Measurements from ENCODE around the gene GMEB2.
"Not testable (repeated sequence)": the region's sequence is repeated elsewhere in the genome, so short reads cannot be mapped to it uniquely, and the experiment has no call there.

GMEB2 gene

DNA sequence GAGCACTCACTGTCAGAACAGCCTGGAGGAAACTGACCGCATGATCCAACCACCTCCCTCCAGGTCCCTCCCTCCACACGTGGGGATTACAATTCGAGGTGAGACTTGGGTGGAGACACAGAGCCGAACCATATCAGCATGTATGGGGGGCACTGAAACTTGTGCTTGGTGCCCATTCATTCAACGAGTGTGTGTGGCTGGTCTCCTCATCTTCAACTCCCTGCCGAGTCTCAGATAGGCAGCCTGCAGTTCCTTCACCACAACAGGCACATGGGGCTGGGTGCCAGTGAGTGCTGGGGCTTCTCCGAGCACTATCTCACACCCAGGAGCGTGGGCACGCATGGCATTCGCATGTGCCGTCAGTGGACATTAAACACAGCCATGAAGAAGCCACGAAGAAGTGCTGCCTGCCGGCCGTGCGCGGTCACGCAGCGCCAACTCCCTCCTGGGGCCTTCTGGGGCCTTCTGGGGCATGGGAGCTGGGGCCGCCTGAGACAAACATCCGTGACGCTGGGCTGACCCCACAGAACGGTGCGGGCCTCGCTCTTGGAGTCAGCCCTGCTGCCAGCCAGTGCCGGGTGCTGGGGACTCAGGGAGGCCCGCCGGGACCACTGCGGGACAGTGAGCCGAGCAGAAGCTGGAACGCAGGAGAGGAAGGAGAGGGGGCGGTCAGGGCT, 30.5 kb upstream of the GMEB2 start:
- DNase-seq (ENCODE audit: low read depth), result no peak

DNA sequence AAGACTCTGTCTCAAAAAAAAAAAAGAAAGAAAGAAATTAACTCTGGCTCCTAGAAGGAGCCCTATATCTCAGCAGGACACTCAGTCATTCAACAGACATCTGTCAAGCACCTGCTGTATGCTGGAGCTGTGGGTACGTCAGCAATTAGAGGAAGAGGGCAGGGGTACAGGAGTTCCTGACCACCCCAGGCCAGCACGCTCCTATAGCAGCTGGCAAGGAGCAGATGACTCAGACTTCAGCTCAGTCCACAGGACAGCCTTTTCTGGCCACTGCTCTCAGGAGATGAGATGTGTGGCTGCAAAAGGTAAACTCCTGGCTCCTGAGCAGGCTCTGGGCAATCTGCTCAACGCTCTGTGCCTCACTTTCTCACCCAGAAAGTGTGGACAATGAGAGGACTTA, 29.6 kb upstream of the GMEB2 start:
- DNase-seq (ENCODE audit: low read depth), result no peak

DNA sequence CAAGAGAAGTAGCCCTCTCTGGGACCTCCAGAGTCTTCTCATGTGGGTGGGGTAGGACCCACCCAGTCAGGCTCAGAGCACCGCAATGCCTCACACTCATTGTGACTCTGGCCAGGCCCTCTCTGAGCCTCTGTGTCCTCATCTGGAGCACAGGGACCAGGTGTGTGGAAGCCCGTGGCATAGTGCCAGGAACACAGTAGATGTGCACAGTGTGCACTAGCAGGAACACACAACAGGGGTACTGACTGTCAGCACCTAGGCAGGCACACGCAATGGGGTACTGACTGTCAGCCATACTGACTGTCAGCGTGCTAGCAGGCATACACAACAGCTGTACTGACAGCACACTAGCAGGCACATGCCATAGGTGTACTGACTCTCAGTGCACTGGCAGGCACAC, 28.3 kb upstream of the GMEB2 start:
- DNase-seq (ENCODE audit: low read depth), result no peak

DNA sequence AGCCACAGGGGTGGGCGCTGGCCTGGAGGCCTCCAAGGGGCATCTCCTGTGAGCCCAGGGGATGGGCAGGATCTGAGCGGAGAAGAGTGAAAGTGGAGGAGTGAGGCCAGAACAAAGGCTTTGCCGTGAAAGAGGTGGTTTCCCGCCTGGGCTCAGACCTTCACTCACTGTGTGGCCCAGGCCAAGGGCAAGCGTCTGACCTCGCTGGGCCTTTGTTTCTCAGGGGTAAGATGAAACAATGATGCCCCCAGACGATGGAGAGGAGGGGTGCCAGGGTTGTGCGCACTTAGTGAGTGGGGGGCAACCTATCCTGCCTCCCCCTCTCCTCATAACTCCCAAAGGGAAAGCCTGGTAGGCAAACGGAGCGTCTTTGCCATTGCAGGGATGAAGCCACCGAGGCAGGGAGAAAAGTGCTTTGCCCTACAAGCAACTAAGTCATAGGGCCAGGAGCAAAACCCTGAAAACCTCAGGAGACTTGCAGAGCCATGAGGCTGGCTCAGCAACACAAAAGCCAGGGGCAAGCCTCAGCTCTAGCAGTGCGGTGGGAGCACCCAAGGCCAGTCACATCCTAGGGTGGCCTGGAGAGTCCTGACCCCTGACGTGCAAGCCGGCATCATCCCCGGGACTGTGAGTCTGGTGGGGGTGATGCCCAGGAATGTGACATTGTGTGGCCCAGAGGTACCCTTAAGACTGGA, 27.2 kb upstream of the GMEB2 start:
- DNase-seq (ENCODE audit: low read depth), result no peak

DNA sequence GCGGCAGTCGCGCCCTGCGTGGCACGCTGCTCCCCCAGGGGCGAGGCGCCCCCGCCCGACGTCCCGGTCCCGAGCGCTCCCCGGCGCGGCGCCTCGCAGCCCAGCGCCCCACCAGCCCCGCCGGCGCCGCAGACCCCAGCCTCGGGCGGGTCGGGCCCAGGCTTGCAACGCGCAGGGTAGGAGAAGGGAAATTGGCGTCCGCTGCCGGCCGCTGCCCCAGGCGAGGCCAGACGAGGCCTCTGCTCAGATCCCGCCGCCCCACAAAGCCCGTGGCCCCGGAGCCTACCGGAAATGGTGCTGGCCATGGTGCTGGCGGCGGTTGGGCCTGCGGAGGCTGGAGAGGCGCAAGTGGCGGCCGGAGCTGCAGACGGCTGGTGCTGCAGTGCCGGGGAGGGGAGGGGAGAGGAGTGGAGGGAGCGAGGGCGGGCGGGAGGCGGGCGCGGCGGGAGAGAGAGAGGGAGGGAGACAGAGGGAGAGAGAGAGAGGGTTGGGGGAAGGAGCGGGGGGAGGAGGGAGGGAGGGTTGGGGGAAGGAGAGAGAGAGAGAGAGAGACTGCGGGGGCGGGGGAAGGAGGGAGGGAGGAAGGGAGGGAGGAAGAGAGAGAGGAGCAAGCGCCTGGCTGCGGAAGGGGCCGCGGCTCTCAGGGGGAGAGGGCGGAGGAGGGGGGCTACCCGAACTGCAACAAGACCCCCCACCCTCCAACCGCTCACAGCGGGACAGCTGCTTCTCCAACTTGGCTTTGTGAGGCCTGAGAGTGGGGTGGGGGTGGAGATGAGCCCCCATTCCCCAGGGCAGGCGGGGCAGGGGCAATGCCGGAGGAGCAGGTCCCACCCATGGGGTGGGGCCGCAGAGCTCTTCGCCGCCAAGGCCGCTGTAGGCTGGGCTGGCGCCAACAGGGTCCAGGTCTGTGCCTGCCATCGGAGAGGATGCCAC, 26.4 kb upstream of the GMEB2 start, which contains the start of gene STMN3:
STMN3 (minus strand) TSS at position 384 of the 933 bp plus-strand sequence; CDS start at position 305, 79 bp downstream.
- no peak for DNase-seq (ENCODE audit: low read depth)

DNA sequence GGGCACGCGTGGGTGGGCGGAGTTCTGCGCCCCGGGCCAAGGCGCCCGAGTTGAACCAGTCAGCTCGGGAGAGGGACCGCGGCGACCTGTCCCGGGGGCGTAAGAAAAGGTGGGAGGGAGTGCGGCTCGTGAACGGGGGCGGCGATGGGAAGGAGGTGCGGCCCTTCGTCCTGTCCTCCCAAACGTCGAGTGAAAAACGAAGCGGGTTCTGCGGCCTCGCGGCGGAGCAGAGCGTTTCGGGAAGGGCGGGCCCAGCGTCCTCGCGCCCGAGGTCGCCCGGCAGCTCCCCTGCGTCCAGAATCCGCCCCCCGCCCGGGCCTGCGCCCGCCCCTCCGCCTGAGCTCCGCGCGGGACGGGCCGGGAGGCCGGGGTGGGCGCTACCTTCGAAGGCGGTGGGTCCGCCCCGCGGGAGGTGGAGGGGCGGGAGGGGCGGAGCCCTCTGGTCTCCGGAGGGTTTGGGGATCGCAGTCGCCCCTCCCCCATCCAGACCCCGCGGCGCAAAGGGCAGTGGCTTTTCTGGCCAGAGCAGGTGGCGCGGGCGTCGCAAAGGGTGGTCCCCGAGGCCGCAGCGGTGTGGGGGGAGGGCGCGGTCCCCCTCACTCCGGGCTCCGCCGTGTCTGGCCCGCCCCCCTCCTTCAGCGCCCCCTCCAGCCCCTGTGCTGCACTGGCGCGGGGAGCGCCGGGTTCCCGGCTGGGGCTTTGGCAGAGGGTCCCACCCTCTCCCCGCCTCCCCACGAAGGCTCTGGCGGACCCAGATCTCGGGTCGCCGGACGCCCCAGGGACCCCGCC, 25.5 kb upstream of the GMEB2 start:
- no peak for DNase-seq (ENCODE audit: low read depth)

DNA sequence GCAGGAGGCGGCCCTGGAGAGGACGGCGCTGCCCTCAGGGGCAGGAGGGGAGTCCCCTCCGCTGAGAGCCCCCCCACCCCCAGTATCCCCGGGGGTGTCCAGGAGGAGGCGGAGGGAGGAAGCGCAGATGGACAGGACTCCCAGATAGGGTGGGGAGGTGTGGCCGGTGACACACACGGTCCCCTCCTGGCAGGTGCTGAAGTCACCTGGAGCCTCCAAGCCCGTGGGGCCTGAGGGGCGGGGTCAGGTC, 25.0 kb upstream of the GMEB2 start:
- no peak for DNase-seq (ENCODE audit: low read depth)

DNA sequence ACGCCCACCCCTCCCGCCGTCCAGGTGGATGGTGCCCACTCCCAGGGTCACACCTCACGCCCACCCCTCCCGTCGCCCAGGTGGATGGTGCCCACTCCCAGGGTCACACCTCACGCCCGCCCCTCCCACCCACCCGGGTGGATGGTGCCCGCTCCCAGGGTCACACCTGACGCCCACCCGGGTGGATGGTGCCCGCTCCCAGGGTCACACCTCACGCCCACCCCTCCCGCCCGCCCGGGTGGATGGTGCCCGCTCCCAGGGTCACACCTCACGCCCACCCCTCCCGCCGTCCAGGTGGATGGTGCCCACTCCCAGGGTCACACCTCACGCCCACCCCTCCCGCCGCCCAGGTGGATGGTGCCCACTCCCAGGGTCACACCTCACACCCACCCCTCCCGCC, 23.6 kb upstream of the GMEB2 start:
- DNase-seq (ENCODE audit: low read depth), result not testable (repeated sequence)

DNA sequence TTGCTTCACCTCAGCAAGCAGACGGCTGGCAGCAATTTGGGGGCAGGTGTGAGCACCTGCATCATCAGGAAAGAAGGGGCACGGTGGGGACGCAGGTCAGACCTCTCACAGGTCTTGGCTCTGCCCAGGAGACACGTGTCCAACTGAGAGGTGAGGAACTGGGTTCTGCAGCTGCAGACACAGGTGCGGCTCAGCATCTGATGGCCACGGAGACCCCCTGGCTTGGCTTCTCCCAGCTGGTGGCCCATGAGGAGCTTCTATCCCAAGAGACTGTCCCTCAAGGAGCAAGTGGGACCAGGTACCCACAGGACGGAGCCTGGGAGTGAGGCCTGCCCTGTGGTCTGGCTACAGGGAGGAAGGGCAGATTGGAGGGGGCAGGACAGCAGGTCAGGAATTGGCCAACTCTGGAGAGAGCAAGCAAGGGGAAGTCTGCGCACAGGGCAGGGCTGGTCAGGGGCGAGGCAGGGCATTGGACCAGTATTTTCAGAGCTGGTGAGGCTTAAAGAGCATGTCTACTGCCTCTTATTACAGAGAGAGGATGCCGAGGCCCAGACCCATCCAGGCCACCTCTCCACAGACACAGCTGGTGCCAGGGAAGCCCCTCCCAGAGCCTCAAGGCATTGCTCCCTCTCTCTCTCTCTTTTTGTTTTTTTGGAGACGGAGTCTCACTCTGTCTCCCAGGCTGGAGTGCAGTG, 22.1 kb upstream of the GMEB2 start:
- DNase-seq (ENCODE audit: low read depth), result no peak

DNA sequence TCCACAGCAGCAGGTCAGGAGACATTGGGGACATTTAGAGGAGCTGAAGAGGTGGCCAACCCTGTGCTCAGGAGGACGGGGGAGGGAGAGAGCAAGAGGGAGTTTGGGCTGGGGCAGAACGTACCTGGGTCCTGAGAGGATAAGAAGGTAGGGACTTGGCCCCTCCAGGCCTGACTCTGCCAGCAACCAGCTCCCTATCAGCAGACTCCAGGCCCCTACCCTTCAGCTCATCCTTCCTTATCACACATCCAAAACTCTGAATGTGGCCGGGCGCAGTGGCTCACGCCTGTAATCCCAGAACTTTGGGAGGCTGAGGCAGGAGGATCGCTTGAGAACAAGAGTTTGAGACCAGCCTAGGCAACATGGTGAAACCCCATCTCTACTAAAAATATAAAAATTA, 21.3 kb upstream of the GMEB2 start:
- DNase-seq (ENCODE audit: low read depth), result no peak

DNA sequence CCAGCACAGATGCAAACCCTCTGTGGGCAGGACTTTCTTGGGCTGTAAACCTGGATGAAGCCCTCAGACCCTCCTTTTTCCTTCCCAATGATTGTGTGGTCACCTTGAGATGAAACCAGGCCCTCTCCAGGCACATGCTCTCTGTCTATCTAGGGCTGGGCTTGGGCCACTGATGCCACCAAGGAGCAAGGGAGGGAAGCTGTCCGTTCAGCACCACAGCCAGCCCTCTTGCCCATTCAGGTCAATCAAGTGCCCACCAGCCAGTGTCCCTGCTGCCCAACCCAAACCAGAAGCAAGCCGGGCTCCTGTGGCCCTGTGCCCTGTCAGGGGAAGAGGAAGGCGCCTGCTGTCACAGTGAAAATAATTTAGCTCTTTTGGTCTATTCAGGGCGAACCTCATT, 18.3 kb upstream of the GMEB2 start:
- DNase-seq (ENCODE audit: low read depth), result no peak

DNA sequence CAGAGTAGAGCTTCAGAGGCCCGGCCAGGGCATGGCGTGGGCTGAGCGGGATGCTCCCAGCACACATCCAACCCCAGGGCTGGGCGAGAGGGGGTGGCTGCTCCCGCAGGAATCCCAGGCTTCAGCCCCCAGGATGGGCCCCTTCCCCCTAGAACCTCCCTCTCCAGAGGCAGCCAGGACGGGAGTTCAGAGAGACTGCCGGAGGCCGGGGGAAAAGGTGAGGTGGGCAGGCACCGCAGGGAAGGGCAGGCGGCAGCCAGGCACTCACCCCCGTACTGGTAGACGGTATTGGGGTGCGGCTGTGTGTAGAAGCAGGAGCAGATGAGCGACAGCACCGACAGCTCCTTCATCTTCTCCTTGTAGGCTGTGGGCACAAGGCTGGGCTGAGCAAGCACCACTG, 17.0 kb upstream of the GMEB2 start:
- no peak for DNase-seq (ENCODE audit: low read depth)

DNA sequence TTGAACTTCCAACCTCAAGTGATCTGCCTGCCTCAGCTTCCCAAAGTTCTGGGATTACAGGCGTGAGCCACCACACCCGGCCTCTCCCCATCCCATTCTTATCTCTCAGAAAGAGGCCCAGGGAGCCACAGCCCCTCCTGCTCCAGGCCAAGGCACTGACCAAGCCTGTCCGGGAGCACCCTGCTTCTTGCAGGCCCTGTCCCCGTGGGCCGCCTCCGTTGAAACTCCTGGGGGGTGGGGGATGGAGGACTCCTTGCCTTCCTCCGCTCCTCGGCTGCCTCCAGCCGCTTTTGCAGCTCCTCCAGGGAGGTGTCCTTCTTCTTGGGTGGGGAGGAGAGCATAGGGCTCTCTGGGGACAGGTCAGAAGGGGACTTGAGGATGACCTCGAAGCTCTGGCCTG, 16.6 kb upstream of the GMEB2 start:
- DNase-seq (ENCODE audit: low read depth), result no peak

DNA sequence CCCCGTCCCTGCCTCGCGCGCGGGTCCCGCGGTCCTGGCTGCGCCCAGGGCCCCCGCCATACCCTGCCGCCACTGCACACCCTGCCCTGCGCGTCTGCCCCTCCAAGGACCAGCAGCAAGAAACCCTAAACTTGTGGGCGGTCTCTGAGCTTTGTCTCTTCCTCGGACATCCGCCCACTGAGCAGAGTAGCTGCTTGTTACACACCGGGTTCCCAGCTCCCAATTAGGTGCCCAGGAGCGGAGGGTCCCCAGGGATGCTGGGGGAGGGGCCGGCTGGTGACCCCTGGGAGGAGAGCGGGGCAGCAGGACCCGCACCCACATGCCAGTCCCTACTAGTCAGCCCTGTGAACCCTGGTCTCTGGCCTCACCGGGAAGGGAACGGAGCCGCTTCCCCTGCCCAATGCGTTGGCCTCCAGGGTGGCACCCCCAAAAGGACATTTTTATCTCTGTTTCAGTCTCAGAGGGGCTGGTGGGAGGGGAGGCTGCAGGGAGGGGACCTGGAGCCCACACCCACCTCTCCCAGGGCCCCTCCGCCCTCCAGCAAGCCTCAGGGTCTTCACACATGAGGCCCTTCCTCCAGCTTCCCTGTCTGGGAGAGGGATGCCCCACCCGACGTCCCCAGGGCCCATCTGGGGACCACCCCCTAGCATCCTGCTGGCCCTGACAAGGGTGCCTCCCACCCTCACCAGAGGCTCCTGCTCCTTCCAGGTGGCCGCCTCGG, 15.8 kb upstream of the GMEB2 start:
- DNase-seq (ENCODE audit: low read depth), result no peak

DNA sequence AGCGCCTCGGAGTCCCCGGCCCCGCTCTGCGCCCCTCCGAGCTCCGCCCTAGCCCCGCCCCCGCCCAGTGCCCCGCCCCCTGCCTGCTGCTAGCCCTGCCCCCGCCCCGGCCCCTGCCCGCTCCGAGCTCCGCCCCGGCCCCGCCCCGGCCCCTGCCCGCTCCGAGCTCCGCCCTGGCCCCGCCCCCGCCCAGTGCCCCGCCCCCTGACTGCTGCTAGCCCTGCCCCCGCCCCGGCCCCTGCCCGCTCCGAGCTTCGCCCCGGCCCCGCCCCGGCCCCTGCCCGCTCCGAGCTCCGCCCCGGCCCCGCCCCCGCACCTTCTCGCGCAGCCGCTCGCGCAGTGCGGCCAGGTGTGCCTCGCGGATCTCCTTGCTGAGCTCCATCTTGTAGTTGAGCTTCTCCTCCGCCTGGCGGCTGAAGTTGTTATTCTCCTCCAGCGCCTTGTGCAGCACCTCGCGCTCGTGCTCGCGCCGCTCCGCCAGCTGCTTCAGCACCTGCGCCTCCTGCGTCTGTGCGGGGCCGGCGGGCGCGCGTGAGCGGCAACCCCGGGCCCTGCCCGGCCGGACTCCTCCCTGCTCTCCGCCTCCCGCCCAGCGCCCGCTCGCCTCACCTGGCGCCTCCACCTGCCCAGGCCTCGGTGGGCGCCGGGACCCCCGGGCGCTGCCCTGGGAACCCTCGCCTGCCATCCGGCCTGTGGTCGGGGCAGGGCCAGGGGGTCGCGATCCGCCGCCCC, 15.1 kb upstream of the GMEB2 start:
- peak; percentile 98 for DNase-seq (ENCODE audit: low read depth)

DNA sequence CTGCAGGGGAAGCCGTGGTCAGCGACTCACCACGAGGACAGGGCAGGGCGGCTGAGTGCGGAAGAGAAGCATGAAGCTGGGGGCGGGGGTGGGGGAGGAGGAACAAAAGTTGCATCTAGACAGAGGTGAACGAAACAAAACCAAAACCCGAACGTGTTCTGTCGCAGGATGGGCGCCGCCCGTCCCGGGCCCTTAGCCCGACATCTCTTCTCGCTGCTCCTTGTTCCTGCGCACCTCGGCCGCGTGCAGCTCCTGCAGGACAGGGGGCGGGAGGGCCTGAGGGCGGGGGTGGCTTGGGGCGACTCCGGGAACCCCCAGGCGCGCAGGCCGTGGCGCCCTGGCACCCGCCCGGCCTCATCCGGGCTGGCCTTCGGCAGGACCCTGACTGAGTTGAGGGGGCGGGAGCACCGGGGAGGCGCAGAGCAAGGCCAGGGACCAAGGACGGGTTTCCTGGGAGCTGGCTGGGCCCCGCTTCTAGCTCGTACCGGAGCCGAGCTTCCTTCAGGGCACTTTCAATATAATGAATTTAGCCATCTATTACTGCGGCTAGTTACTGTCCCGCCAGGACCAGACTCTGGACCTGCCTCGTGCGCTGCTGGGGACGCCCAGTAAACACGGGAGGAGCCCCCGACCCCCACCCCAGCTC, 14.4 kb upstream of the GMEB2 start:
- no peak for DNase-seq (ENCODE audit: low read depth)

DNA sequence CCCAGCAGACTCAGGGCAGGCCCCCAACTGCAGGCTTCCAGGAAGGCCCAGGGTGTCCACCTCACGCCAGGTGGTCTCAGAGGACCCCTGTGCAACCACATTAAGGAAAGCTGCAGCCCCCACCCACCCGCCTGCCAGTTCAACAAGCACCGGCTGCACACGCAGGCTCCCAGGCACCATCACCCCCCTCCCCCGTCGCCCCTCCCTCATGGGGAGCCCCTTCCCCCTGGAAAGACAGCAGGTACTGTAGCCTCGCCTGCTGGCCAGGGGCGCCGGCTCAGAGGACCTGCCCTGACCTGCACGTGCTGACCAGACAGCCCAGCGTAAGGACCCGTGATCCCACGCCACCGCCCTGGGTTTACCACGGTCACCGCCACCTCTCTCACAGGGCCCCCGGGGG, 13.8 kb upstream of the GMEB2 start:
- not testable (repeated sequence) for DNase-seq (ENCODE audit: low read depth)

DNA sequence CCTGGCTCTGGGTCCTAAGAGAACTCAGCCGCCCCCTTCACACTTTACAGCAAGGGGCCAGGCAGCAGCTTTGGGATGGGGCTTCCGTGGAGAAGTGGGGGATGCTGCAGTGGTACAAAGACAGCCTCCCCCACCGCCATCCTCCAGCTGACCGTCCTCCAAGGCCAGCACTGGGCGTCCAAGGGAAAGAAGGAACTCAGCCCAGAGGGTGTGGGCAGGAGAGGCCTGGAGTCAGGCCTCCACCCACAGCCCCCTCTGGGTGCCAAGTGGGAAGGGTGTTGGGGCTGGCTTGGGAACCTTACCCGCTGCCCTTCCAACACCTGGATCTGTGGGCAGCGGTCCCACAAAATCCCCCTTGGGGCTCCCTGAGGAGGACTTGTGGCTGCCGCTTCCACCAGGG, 13.2 kb upstream of the GMEB2 start:
- DNase-seq (ENCODE audit: low read depth), result no peak

DNA sequence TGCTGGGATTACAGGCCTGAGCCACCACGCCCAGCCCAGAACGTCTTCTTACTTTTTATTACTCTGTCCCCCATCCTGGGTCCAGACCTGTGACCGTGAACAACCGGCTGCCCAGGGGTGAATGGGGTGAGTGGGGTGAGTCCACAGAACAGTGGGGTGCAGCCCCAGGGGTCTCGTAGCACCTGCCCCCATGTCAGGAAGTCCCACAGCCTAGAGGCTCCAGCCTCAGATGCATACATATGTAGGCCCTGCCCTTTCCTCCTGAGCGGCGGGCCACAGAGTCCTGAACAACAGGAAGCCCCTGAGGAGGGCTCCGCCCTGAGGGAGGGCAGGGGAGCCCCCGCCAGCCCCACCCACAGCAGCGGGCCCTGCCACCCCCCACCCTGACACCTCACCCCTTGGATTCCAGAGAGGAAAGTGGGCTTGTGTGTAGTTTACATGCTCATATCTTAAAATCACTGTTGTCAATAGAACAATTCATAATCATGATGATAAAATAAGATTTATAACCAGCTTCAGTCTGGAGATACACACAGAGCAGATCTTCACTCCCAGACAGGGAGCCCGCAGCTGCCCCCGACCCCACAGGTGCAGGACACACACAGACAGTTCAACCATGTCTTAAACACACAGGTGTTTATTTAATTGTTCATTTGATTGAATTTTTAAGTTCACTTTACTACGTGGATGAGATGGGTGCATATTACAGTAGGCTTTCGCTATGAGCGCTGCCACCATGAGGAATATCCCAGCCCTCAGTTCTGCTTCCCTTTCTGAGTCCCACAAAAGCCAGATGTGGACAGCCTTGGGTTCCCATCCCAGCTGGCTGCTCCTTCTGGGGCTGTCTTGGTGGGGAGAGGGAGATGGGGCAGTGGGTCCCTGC, 12.4 kb upstream of the GMEB2 start:
- DNase-seq (ENCODE audit: low read depth), result no peak

Data from stimulated activated CD8-positive, alpha-beta memory T cell treated with anti-CD3 and anti-CD28 coated beads, Interleukin-15, amount 100 ng/mL, for 24 hours (primary cell).